GF-D8 (cell line): ENCODE results near the gene LSM6.

ENCODE experiments used
- DNase-seq: peaks from one replicate; lab custom pipeline; 2025; lab: John Stamatoyannopoulos, UW

LSM6 gene

DNA sequence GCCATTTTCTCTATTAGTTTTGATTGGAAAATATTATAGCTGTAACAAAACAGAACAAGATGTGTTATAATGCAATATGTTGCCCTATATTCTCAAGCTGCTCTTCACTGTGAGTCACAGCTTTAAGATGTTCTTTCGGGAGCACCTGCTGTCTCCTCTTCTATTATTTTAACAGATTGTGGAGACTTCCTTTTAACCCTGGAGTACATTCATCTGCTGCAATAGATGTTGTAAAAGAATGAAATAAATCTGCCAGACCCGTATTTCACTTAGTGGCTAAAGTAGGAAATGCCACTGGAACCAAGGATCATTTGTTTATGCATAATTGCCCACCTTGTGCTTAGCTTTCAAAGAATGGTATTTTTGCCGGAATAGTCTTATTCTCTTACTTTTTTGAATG lies 11.1 kb downstream of the LSM6 start:
- DNase-seq = no peak

DNA sequence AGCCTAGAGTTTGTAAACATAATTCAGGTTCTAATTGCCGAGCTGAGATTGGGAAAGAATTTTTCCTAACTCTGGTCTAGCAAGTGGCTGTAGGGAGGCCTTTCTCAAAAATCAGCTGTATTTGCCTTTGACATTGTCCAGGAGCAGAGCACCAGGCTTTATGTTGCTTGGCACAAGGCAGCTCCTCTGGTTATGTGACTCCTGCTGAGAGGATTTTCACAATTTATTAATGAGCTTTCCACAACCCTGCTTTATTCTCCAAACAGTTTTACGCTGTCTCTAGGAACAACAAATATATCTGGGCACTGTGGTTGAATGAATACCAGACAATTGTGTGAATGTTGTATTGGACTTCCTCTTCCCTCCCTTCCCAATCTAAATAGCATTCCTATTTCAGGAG lies 14.9 kb downstream of the LSM6 start:
- no peak for DNase-seq

GRCh38 chr4:146191766-146192458 lies 16.4 kb downstream of the LSM6 start:
- no peak for DNase-seq

DNA sequence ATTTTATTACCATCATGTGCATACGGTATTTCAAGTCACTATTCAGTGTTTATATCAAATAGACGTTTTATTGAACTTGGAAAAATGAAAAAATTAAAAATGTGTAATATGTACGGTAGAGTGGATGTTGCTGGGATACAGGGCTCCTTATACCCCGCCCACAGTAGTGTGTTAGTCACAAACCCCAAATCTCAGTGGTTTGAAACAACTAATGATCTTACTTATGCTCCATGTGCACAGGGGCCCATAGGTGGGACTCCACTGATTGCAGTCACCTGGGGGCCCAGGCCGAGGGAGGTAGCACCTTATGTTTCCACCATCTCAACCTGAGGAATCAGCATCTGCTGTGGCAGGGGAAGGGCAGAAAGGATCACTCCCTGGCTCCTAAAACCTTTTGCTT lies 18.1 kb downstream of the LSM6 start:
- no peak for DNase-seq

DNA sequence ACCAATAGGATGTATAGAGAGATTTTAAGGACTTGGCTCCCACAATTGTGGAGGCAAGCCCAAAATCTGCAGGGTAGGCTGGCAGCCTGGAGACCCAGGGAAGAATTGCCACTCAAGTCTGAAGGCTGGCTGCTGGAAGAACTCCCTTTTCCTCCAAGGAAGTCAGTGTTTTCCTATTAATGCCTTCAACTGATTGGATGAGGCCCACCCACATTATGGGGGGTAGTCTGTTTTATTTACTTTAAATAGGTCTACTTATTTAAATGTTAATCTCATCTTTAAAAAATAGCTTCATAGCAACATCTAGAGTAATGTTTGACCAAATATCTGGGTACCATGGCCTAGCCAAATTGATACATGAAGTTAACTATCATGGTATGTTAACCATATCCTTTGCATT lies 18.7 kb downstream of the LSM6 start:
- no peak for DNase-seq

DNA sequence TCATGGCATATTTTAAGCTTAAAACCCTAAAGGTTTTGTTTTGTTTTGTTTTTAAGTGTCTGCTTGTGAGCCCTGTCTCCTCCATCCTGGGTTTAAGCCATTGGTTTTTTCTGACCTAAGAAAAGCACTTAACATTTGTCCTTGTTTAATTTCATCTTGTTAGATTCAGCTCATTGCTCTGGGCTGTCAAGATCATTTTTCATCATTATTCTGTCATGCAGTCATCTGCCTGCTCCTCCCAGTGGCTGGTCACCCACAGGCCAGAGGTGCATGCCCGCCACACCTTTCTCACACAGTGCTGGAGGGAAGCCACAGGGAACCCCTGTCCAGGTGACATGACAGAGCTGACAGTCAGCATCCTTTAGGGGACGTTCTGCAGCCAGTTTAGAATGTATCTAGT lies 27.1 kb downstream of the LSM6 start:
- no peak for DNase-seq

DNA sequence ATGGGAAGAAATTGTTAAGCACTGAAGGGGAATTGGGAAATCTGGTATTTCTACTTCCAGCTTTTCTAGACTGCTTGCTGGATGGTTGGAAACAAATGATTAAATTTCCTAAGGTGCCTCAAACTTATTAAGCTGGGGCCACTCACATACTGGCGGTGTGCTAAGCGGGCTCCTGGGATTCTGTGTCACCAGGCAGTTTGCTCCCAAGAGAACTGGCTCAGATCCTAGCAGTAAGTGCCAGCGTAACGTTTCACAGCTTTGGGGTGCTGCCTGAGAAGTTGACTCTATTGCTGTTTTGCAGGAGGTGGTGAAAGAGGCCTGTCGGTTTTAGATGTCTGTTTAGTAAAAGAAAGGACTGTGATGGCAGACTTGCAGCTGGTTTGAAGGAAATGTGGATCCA lies 31.9 kb downstream of the LSM6 start:
- DNase-seq = no peak

- DNase-seq = no peak
Observed at GRCh38 chr4:146210890-146211289, 35.4 kb downstream of the LSM6 start.

DNA sequence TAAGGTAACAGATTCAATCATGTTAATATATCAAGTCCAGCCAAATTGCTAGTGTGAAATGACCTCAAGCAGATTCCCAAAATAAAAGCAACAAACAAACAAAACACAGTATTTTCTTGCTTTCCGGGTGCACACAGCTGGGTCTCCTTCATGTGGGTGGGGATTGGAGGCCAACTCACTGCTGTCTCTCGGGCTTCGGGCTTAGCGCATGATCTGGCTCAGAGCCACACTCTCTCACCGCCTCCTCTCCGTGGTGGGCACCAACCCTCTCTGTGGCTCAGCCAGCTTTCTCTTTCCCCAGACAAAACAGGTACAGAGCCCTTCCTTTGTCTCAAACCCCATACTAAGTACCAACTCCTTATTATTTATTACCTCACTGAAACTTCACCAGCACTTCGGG lies 35.9 kb downstream of the LSM6 start:
- DNase-seq = no peak

DNA sequence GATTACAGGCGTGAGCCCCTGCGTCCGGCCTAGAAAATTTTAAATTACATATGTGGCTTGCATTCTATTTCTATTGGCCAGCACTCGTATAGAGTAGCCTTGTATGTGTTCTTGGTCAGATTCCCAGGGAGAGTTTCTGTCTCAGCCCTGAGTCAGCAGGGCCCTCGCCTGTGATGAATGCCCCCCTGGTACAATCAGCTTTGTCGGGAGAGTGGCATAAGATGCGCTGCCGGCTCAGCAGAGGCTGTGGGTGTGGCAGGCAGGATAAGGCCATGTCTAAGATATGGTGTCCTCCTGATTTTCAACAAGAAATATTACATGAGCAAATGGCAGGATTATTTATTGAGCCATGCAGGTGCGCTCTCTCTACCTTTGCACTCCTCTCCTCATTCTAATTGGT lies 37.3 kb downstream of the LSM6 start:
- DNase-seq = no peak

DNA sequence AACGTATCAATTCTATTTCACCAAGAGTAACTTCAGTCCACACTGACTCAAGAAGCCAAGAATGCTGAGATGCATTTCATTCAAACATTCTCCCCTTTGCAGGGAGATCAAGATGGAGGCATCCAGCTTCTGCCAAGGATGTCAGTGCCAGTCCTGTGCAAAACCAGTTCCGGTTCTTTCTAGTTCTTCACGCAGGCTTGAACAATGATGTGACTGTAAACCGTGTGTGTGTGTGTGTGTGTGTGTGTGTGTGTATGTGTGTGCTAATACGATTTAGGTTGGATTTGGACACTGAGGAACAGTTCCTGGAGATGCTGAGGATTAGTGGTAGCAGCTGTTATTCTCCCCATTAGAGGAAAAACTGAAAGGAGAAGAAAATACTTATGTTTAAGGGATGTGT lies 38.7 kb downstream of the LSM6 start, which contains the start of gene REELD1:
Gene REELD1 (plus strand): TSS at position 301 of the 400 bp plus-strand sequence. CDS start 2,415 bp downstream, outside the sequence.
- DNase-seq = no peak

DNA sequence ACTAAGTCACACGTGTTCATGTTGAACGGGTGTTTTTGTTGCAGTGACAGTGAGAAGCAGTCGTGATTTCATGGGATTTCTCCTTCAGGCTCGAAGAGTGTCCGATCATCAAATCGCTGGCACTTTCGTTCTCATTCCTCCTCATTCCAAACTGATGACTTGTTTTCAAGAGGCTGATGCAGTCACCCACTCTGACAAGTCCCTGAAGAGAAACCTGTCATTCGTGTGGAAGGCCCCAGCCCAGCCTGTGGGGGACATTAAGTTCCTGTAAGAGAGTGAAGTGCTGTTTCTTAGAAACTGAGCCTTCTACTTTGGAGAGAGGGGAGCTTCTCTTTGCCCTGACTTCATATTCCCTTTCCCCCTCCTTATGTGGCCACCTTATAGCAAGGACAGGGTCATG lies 46.8 kb downstream of the LSM6 start:
- no peak for DNase-seq

GRCh38 chr4:146224326-146224966 lies 48.9 kb downstream of the LSM6 start:
- no peak for DNase-seq

DNA sequence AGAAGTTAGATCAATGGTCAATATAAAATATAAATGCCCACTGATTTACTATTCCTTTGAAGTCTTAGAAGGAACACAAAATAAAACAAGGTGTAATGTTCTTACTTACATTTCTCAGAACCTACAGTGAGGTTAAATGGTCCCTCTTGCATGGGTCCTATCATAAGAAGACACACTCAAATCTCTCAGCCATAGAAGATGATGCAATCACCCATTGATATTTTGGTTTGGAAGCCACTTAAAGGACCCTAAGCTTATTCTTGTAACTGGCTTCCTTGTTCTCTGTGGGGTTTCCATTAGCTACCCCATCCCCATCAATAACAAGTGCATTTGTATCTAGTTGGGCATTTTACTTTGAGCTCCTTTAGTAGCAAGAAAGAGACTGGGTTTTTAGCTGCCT lies 53.9 kb downstream of the LSM6 start:
- no peak for DNase-seq

DNA sequence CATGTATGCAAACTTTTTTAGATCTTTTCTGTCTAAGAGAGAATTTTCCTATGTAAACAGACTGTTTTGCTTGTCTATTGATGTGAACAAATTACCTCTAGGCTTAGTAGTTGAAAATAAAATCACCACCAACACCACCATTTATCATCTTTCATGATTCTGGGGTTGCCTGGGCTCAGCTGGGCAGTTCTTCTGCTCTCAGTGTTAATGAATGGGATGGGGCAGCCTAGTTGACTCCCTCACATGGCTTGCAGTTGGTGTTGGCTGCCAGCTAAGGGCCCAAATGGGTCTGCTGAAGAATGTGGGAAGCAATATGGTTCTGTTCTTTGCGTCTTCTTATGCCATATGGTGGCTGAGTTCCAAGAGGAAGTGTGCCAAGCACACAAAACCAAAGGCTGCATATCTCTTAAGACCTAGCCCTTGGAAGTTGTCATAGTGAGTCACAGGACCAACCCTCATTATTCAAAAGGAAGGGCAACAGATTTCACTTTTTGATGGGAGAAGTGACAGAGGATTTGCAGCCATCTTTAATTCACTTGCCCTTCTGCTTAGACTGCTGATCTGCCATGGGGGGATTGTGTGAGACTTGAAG lies 56.7 kb downstream of the LSM6 start:
- DNase-seq = no peak

- no peak for DNase-seq
Observed at GRCh38 chr4:146235654-146236177, 60.2 kb downstream of the LSM6 start.

DNA sequence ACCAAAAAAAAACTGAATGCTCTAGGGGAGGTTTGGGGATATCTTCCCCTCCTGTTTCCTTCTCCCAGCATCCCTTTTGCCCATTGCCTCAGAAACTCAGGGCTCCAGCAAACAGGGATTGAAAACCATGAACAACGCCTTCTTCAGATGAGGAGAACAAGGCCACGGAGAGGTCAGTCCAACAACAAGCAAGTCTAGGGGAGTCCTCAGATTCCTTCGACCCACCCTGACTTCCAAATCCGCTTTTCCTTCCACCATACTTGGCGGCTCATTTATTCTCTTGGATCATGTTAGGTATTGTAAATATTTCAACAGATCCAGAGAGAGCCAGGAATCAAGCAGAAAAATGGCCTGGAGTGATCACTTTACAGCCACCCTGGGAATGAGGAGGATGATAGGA lies 60.7 kb downstream of the LSM6 start:
- no peak for DNase-seq

GRCh38 chr4:146237092-146237491 lies 61.6 kb downstream of the LSM6 start:
- DNase-seq = no peak

DNA sequence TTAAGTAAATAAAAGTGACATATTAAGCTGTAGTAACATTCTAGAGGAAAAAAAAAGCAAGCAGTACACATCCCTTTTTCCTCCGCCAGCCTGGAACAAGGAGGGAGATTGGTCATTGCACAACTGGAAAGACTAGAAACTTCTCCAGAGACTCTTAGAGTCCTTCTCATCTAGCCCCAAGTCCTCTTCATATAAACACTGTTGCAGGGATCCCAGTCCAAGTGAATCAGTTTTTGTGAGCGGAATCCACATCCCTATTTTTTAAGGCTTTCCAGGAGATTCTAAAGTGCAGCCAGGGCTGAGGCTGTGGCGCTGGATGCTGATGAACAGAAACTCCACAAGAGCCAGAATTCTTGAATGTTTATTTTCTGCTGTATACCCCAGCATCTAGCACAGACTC lies 62.6 kb downstream of the LSM6 start:
- no peak for DNase-seq
